GM21786 (cell line): ENCODE measurements around the gene MAN1A1.
"Not testable (repeated sequence)": the region's sequence is repeated elsewhere in the genome, so short reads cannot be mapped to it uniquely, and the experiment has no call there.

ENCODE experiments used
- ATAC-seq: cut with Tn5 transposase; IDR thresholded peaks from one replicate; pipeline ENCODE4 v1.9.1; 2021; ENCODE audit not compliant: unreplicated experiment

The MAN1A1 gene

GRCh38 chr6:119307056-119307455 is 42.5 kb downstream of the MAN1A1 start:
- no peak for ATAC-seq

GRCh38 chr6:119306396-119306968 is 43.1 kb downstream of the MAN1A1 start:
- ATAC-seq = no peak

- no peak for ATAC-seq
These were observed 46.2 kb downstream of the MAN1A1 start for GRCh38 chr6:119303164-119303887.

- ATAC-seq = no peak
These were observed 48.1 kb downstream of the MAN1A1 start for GRCh38 chr6:119301429-119301828.

- ATAC-seq = no peak
These were observed 49.9 kb downstream of the MAN1A1 start for GRCh38 chr6:119299694-119300093.

GRCh38 chr6:119297049-119297448 is 52.5 kb downstream of the MAN1A1 start:
- no peak for ATAC-seq

GRCh38 chr6:119296036-119297035 is 53.2 kb downstream of the MAN1A1 start:
- no peak for ATAC-seq

GRCh38 chr6:119294984-119295383 is 54.6 kb downstream of the MAN1A1 start:
- ATAC-seq = peak; percentile 88

- ATAC-seq = not testable (repeated sequence)
These were observed 58.5 kb downstream of the MAN1A1 start for GRCh38 chr6:119291060-119291459.

GRCh38 chr6:119290306-119290705 is 59.3 kb downstream of the MAN1A1 start:
- no peak for ATAC-seq

- no peak for ATAC-seq
These were observed 59.9 kb downstream of the MAN1A1 start for GRCh38 chr6:119289651-119290050.

GRCh38 chr6:119285908-119286625 is 63.5 kb downstream of the MAN1A1 start:
- ATAC-seq = no peak

- ATAC-seq = no peak
These were observed 64.6 kb downstream of the MAN1A1 start for GRCh38 chr6:119284861-119285521.

- no peak for ATAC-seq
These were observed 65.5 kb downstream of the MAN1A1 start for GRCh38 chr6:119283979-119284545.

- ATAC-seq = no peak
These were observed 66.3 kb downstream of the MAN1A1 start for GRCh38 chr6:119283214-119283613.

- no peak for ATAC-seq
These were observed 68.9 kb downstream of the MAN1A1 start for GRCh38 chr6:119280668-119281067.

GRCh38 chr6:119280080-119280479 is 69.5 kb downstream of the MAN1A1 start:
- ATAC-seq = no peak

GRCh38 chr6:119278625-119279024 is 70.9 kb downstream of the MAN1A1 start:
- no peak for ATAC-seq

- ATAC-seq = no peak
These were observed 72.5 kb downstream of the MAN1A1 start for GRCh38 chr6:119277052-119277451.

- ATAC-seq = no peak
These were observed 73.3 kb downstream of the MAN1A1 start for GRCh38 chr6:119276211-119276610.
